H9 (cell line): ENCODE data around the gene CHID1. TPM values are rescaled to one million over a fixed set of nuclear protein-coding genes. Genes with fewer than 3 reads are reported as not detected.

Experiments
- DNase-seq: peaks from one replicate; pipeline ENCODE4 v3.0.0-alpha.2; 2017
- H2AFZ ChIP-seq: one replicate; pipeline ENCODE4 v1.6.1; 2013; ENCODE audit warnings: mild to moderate bottlenecking, low read length, control low read depth, moderate library complexity
- H2AK5ac ChIP-seq: 2 replicates; pipeline ENCODE4 v1.6.1; 2013; ENCODE audit warnings: low read length, control low read depth, mixed read lengths; ENCODE audit not compliant: insufficient read length
- H2BK120ac ChIP-seq: one replicate; pipeline ENCODE4 v1.6.1; 2013; ENCODE audit warnings: low read depth, mild to moderate bottlenecking, low read length, control low read depth, inconsistent platforms; ENCODE audit not compliant: poor library complexity, severe bottlenecking
- H2BK12ac ChIP-seq: 2 replicates; pipeline ENCODE4 v1.6.1; 2013; ENCODE audit warnings: low read length, control low read depth, mixed read lengths, low read depth; ENCODE audit not compliant: insufficient read length
- H2BK15ac ChIP-seq: 2 replicates; pipeline ENCODE4 v1.6.1; 2013; ENCODE audit warnings: low read depth, low read length, control low read depth
- H2BK20ac ChIP-seq: one replicate; pipeline ENCODE4 v1.6.1; 2013; ENCODE audit warnings: low read depth, mild to moderate bottlenecking, low read length, control low read depth, inconsistent platforms; ENCODE audit not compliant: poor library complexity, severe bottlenecking
- H2BK5ac ChIP-seq: 2 replicates; pipeline ENCODE4 v1.6.1; 2013; ENCODE audit warnings: low read length, control low read depth, mixed read lengths; ENCODE audit not compliant: insufficient read length
- H3K14ac ChIP-seq: 2 replicates; pipeline ENCODE4 v1.6.1; 2013; ENCODE audit warnings: low read length, control low read depth; ENCODE audit not compliant: insufficient read depth
- H3K18ac ChIP-seq: 2 replicates; pipeline ENCODE4 v1.6.1; 2013; ENCODE audit warnings: low read depth, mild to moderate bottlenecking, mixed read lengths, low read length, control low read depth; ENCODE audit not compliant: insufficient read length
- H3K23ac ChIP-seq: 2 replicates; pipeline ENCODE4 v1.6.1; 2013; ENCODE audit warnings: low read length, control low read depth, mixed read lengths, low read depth; ENCODE audit not compliant: insufficient read length
- H3K23me2 ChIP-seq: 2 replicates; pipeline ENCODE4 v1.6.1; 2013; ENCODE audit warnings: low read depth, mild to moderate bottlenecking, mixed read lengths, low read length, control low read depth; ENCODE audit not compliant: insufficient read length, poor library complexity, severe bottlenecking
- H3K27ac ChIP-seq: 2 replicates; pipeline ENCODE4 v1.5.1; 2013; ENCODE audit warnings: low read length, control low read depth, mixed read lengths, low read depth; ENCODE audit not compliant: insufficient read length
- H3K27me3 ChIP-seq: 2 replicates; pipeline ENCODE4 v1.6.1; 2013; ENCODE audit warnings: low read length, control low read depth, inconsistent platforms; ENCODE audit not compliant: insufficient read depth
- H3K4ac ChIP-seq: 2 replicates; pipeline ENCODE4 v1.6.1; 2013; ENCODE audit warnings: low read depth, mild to moderate bottlenecking, control low read depth, inconsistent platforms, low read length, moderate library complexity
- H3K4me1 ChIP-seq: 2 replicates; pipeline ENCODE4 v1.6.1; 2013; ENCODE audit warnings: low read length, control low read depth, inconsistent platforms; ENCODE audit not compliant: insufficient read depth
- H3K4me2 ChIP-seq: 2 replicates; pipeline ENCODE4 v1.6.1; 2013; ENCODE audit warnings: low read length, control low read depth, mixed read lengths; ENCODE audit not compliant: insufficient read length, insufficient read depth
- H3K56ac ChIP-seq: 2 replicates; pipeline ENCODE4 v1.6.1; 2013; ENCODE audit warnings: low read depth, mild to moderate bottlenecking, mixed read lengths, low read length, control low read depth; ENCODE audit not compliant: insufficient read length
- H3K79me1 ChIP-seq: 2 replicates; pipeline ENCODE4 v1.6.1; 2013; ENCODE audit warnings: low read depth, mild to moderate bottlenecking, moderate library complexity, low read length, control low read depth, inconsistent platforms; ENCODE audit not compliant: insufficient read depth, poor library complexity, severe bottlenecking
- H3K79me2 ChIP-seq: 2 replicates; pipeline ENCODE4 v1.6.1; 2013; ENCODE audit warnings: low read length, control low read depth, inconsistent platforms; ENCODE audit not compliant: insufficient read depth
- H3K9ac ChIP-seq: 2 replicates; pipeline ENCODE4 v1.6.1; 2013; ENCODE audit warnings: low read length, control low read depth, mixed read lengths; ENCODE audit not compliant: insufficient read length; ENCODE audit errors: extremely low read depth
- H3K9me3 ChIP-seq: one replicate; pipeline ENCODE4 v1.6.1; 2013; ENCODE audit warnings: low read depth, low read length, inconsistent platforms; ENCODE audit not compliant: control insufficient read depth
- H3T11ph ChIP-seq: one replicate; pipeline ENCODE4 v1.6.1; 2013; ENCODE audit warnings: mild to moderate bottlenecking, low read length, control low read depth, inconsistent platforms
- H4K20me1 ChIP-seq: one replicate; pipeline ENCODE4 v1.6.1; 2013; ENCODE audit not compliant: control insufficient read depth, insufficient read length, insufficient read depth
- H4K5ac ChIP-seq: 2 replicates; pipeline ENCODE4 v1.6.1; 2013; ENCODE audit warnings: low read depth, mild to moderate bottlenecking, mixed read lengths, low read length, control low read depth; ENCODE audit not compliant: insufficient read length
- H4K8ac ChIP-seq: replicated peaks from 2 replicates; pipeline ENCODE4 v1.6.1; 2013; ENCODE audit warnings: low read length, control low read depth, mixed read lengths, low read depth; ENCODE audit not compliant: insufficient read length
- H4K91ac ChIP-seq: 2 replicates; pipeline ENCODE4 v1.6.1; 2013; ENCODE audit warnings: low read depth, mild to moderate bottlenecking, moderate library complexity, mixed read lengths, low read length, control low read depth; ENCODE audit not compliant: insufficient read length
- H3K27ac Mint-ChIP-seq, 3 experiments: 2 replicates in 2 of 3; 3 replicates in 1 of 3; pipeline ENCODE4 v1.8.0; 2020 to 2021; ENCODE audit warnings: mixed read lengths in 3 of 3, mild to moderate bottlenecking in 1 of 3, moderate library complexity in 1 of 3
- H3K27me3 Mint-ChIP-seq: 2 replicates; pipeline ENCODE4 v1.8.0; 2021; ENCODE audit warnings: low read depth, mild to moderate bottlenecking, moderate library complexity, mixed read lengths
- H3K36me3 Mint-ChIP-seq, 3 experiments: 2 replicates in 2 of 3; 3 replicates in 1 of 3; pipeline ENCODE4 v1.8.0; 2020 to 2021; ENCODE audit warnings: low read depth in 3 of 3, mixed read lengths in 3 of 3; ENCODE audit not compliant: insufficient read depth in 1 of 3
- H3K4me1 Mint-ChIP-seq, 2 experiments: 2 replicates each; pipeline ENCODE4 v1.8.0; 2020; ENCODE audit warnings: mixed read lengths in 2 of 2
- H3K4me3 Mint-ChIP-seq, 2 experiments: 2 replicates in 1 of 2; 3 replicates in 1 of 2; pipeline ENCODE4 v1.8.0; 2020 to 2021; ENCODE audit warnings: mild to moderate bottlenecking in 2 of 2, mixed read lengths in 2 of 2, moderate library complexity in 1 of 2
- H3K9me3 Mint-ChIP-seq, 2 experiments: 2 replicates in 1 of 2; 3 replicates in 1 of 2; pipeline ENCODE4 v1.8.0; 2020; ENCODE audit warnings: mild to moderate bottlenecking in 2 of 2, mixed read lengths in 2 of 2, moderate library complexity in 1 of 2
- CTCF ChIP-seq: fragments of 200-600 bp; sonication (generic); conservative IDR thresholded peaks from 3 replicates; pipeline ENCODE4 v1.8.0; 2021; ENCODE audit warnings: antibody characterized with exemption, mild to moderate bottlenecking
- whole genome bisulfite sequencing: extraction: QIAGEN DNeasy Blood & Tissue Kit; methylation state at CpG from one replicate; pipeline ENCODE4 v1.1.7; 2013; ENCODE audit warnings: missing lambda C conversion rate, low lambda C conversion rate, mixed read lengths; ENCODE audit not compliant: insufficient read length; ENCODE audit errors: extremely low coverage; 5-methylcytosine and 5-hydroxymethylcytosine counted together
- total RNA-seq: library from RNA; stranded (reverse); gene quantifications from 2 replicates; pipeline ENCODE4 v1.2.1, GENCODE V29; 2021

Gene CHID1
- total RNA-seq, 1 experiment from 2014 or later = 89.4 TPM

- no peak for DNase-seq
- H3K27ac ChIP-seq = no peak overlapping the region
Measured at GRCh38 chr11:855330-855674, 55.3 kb downstream of the CHID1 start.

More at GRCh38 chr11:855330-855674, 55.3 kb downstream of the CHID1 start:
- no peak for TF ChIP-seq CTCF
- Histone ChIP-seq H2BK120ac (no peak overlapping the region), H2BK5ac (no peak overlapping the region), H3K9me3 (no peaks in the 10 kb centered on the region), H3K14ac (no peak overlapping the region), H3K23ac (no peak overlapping the region), H4K91ac (no peak overlapping the region), H2AK5ac (no peak overlapping the region), H4K8ac (no peak overlapping the region), H3K23me2 (peaks cover 6% of the 10 kb centered on the region), H3K9ac (no peak overlapping the region), H3T11ph (no peak overlapping the region), H3K79me2 (no peaks in the 10 kb centered on the region), H4K20me1 (no peaks in the 10 kb centered on the region), H3K56ac (no peak overlapping the region), H3K4ac (no peak overlapping the region), H2AFZ (no peak overlapping the region), H3K4me2 (no peak overlapping the region), H2BK20ac (no peak overlapping the region), H4K5ac (no peak overlapping the region), H3K4me1 (no peaks in the 10 kb centered on the region), H3K18ac (no peak overlapping the region), H3K27me3 (no peaks in the 10 kb centered on the region), H2BK12ac (no peak overlapping the region), H2BK15ac (no peak overlapping the region), H3K79me1 (no peaks in the 10 kb centered on the region)
- no CpG with 5 or more reads among the region's 7 CpGs for WGBS
- Mint-ChIP-seq H3K4me1 (peaks cover 8 to 62% of the 10 kb centered on the region in 2 experiments), H3K27me3 (peaks cover 12% of the 10 kb centered on the region), H3K36me3 (peaks cover 0 to 13% (median 0%) of the 10 kb centered on the region in 3 experiments; a peak in 3 of 7 replicates), H3K9me3 (no peaks in the 10 kb centered on the region), H3K4me3 (no peak overlapping the region), H3K27ac (no peak overlapping the region)
